Stromal cell of bone marrow (primary cell): Measurements from ENCODE around the gene COA7.
"Not testable (repeated sequence)": the region's sequence is repeated elsewhere in the genome, so short reads cannot be mapped to it uniquely, and the experiment has no call there.

Experiments used
- DNase-seq: peaks from one replicate; pipeline ENCODE4 v3.0.0-alpha.2; 2012; ENCODE audit warnings: low read depth

Gene COA7

DNA sequence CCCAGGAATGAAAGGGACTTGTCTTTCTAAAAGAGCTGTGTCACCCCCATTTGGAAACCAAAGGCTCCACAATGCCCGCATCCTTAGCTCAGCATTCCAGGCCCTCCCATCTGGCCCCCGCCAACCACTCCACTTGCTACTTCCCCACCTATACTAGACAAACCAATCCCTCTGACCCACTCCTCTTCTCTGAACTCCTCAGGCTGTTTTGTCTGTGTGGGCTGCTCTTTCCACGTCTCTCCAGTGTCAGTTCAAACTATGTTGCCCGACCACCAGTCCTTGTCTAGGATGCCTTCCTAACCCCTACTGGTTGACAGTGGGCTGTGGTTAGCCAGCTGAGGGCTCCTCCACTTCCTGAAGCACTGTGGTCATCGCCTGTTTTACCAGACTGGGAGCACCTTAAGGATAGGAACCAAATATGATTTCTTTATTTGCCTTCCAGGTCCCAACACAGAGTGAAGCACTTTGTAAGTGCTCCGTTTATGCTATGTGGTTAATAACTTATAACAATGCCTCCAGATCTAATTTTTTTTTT lies 8.1 kb upstream of the COA7 start:
- no peak for DNase-seq

GRCh38 chr1:52702886-52703787 lies 5.0 kb upstream of the COA7 start:
- peak; percentile 80 for DNase-seq

GRCh38 chr1:52695627-52696026 lies 2.5 kb downstream of the COA7 start:
- DNase-seq = no peak

DNA sequence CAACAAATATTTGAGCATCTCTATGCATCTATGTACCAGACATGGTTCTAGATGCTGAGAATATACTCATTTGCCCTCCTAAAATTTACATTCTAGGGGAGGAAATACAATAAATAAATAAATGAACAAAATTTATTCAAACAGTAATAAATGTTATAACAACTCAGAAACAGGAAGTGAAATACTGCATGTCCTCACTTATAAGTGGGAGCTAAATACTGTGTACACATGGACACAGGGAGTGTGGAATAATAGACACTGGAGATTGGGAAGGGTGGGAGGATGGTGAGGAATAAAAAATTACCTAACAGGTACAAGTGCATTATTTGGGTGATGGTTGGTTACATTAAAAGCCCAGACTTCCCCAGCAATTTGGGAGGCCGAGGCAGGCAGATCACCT lies 4.3 kb downstream of the COA7 start:
- DNase-seq = no peak

GRCh38 chr1:52693351-52693750 lies 4.8 kb downstream of the COA7 start:
- not testable (repeated sequence) for DNase-seq

- no peak for DNase-seq
These were observed 5.5 kb downstream of the COA7 start for GRCh38 chr1:52692697-52693096.

DNA sequence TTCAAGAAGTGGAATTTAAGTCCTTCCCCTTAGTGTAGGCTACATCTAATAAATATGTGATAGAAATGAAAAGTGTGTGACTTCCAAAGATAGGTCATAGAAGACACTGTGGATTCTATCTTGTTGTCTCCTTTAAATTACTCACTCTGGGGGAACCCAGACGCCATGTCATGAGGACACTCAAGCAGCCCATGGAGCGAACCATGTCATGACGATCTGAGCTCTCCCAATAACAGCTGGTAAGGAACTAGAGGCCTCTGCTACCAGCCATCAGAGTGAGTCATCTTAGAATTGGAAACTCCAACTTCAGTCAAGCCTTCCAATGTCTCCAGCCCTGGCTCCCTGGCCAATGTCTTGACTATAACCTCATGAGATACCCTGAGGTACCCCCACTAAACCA lies 6.3 kb downstream of the COA7 start:
- DNase-seq = no peak

- DNase-seq = no peak
These were observed 11.3 kb downstream of the COA7 start for GRCh38 chr1:52686830-52687229.

DNA sequence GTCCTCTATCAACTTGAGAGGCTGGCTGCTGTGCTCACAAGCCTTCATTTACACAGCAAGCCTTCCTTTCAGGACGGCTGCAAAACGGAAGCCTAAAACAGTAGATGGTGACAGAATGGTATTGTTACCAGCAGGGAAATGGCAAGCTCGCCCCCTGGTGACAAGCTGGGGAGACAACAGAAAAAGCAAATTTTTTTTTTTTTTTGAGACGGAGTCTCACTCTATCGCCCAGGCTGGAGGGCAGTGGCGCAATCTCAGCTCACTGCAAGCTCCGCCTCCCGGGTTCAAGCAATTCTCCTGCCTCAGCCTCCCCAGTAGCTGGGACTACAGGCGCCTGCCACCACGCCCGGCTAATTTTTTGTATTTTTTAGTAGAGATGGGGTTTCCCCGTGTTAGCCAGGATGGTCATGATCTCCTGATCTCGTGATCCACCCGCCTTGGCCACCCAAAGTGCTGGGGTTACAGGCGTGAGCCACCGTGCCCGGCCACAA lies 11.8 kb downstream of the COA7 start:
- DNase-seq = peak; percentile 40

GRCh38 chr1:52684545-52684944 lies 13.6 kb downstream of the COA7 start:
- no peak for DNase-seq

DNA sequence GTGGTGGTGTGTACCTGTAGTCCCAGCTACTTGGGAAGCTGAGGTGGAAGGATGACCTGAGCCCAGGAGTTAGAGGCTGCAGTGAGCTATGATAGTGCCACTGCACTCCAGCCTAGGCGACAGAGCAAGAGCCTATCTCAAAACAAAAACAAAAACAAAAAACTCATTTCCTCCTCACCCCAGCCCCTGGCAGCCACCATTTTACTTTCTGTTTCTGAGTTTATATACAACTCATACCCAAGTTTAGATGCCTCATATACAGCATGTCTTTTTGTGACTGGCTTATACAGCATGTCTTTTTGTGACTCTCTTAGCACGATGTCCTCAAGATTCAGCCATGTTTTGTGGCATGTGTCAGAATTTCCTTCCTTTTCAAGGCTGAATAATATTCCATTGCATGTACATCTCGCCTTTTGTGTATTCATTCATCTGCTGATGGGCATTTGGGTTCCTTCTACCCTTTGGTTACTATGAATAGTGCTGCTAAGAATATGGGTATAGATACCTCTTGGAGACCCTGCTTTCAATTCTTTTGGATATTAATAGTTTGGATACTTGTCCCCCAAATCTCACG lies 14.7 kb downstream of the COA7 start:
- DNase-seq = no peak

- no peak for DNase-seq
These were observed 17.0 kb downstream of the COA7 start for GRCh38 chr1:52681136-52681535.

DNA sequence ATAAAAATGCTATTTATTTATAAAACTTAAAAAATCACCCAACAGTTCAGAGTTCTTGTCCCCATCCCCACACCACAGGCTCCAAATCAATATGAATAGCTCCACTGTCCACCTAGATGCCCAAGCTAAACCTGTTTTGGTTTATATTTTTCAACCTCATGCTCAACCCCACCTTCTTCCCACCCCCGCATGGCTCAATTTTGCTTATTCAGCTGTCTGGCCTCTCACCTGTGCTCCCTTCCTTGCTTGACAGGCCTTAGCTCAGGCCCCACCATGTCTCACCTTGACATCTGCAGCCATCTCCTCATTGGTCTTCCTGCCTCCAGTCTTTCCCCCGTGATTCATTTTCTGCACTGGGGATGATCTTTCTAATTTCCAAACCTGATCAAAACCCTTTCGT lies 17.8 kb downstream of the COA7 start:
- no peak for DNase-seq

DNA sequence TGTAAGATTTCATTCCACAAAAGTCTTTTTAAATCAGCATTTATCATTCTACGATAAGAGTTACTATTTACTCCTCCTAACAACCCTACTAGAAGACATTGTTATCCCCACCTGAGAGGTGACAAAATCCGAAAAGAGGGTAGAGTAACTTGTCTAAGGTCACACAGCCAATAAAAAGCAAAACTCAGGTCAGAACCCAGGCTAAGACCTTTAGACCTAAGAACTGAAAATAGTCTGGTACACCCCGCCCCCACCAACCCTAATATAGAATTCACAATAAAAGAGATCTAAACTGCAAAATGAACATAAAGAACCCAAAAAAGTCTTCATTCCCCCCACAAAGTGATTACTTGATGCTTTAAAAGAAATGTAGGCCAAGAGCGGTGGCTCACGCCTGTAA lies 18.6 kb downstream of the COA7 start:
- DNase-seq = no peak

DNA sequence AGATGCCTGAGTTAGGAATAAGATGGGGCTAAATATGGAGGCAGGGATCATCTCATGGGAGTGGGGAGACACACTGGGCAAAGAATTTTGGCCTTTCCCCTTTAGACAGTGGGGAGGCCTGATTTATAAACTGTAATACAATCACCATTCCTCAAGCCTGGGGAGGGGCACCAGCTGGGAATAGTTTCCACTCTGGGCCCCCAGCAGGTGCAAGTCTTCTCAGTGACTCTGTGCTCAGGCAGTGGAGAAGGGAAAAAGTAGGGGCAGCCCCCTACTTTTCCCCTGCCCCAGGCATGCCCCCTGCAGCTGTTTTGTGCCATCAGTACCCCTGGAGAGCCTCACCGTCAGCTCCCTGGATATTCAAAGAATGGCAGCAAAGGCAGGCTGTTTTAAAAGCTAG lies 19.1 kb downstream of the COA7 start:
- DNase-seq = no peak

- no peak for DNase-seq
These were observed 20.9 kb downstream of the COA7 start for GRCh38 chr1:52677076-52677806.

GRCh38 chr1:52676249-52676903 lies 21.8 kb downstream of the COA7 start:
- DNase-seq = no peak

DNA sequence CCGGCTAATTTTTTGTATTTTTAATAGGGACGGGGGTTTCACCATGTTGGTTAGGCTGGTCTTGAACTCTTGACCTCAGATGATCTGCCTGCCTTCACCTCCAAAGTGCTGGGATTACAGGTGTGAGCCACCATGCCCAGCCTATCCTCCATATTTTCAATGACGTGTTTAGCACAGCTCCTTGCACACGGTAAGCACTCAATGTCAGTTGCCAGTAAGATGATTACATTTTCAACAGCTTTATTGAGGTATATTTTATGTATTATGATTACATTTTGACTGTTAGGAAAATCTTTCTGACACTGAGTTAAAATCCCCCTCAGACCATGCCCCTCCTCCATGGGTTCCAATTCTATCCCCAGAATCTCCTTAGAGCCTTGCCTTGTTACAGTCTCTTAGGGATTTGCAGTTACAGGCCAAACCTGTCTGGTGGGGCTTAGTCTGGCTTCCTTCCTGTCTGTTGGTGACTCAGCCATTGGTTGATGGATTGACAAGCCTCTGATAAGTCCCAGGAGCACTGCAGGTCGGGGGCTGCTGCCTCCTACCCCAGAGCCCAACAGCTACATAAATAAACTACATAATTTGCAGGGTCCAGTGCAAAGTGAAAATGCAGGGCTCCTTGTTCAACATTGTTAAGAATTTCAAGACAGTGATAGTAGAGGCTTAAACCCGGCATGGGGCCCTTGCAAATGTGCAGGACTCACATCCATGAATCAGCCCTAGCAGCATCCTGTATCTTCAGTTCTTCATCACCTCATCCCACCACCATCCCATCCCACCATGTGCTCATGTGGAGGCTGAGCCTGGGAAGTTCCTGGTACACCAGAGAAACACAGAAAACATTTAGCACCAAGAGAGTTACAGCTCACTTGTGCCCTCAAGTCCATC lies 23.4 kb downstream of the COA7 start:
- DNase-seq = no peak

DNA sequence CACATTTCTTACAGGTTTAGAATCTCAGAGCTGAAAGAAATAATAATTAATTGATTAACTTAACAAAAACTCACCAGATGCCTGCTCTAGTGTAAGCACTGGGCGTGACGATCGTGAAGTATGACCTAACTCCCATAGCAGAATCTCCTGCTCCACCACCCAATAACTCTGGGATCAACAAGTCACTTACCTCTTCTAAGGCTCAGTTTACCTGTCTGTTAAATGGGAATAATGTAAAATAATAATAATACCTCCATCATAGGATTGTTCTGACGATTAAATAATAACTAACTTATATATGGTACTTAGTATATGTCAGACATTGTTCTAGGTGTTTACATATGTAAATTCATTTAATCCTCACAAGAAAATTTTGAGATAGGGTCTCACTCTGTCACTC lies 24.6 kb downstream of the COA7 start:
- no peak for DNase-seq

DNA sequence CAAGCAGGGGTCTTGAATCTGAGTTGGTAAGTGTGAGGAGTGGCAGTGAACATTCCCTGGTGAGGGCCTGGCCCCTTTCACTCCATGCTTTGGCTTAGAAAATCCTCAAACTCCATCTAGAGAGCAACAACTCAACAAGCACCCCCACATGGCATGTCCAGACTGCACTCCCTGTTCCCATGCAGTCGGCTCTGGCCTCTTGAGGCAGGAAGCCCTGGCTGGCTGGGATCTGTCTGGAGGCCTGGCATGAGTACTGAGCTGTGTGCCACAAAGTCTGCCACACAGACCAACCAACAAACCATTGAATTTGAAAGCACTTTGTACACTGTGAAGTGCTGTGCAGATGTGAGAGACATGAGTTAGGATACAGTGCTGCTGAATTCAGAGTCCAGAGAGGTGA lies 25.2 kb downstream of the COA7 start:
- no peak for DNase-seq

DNA sequence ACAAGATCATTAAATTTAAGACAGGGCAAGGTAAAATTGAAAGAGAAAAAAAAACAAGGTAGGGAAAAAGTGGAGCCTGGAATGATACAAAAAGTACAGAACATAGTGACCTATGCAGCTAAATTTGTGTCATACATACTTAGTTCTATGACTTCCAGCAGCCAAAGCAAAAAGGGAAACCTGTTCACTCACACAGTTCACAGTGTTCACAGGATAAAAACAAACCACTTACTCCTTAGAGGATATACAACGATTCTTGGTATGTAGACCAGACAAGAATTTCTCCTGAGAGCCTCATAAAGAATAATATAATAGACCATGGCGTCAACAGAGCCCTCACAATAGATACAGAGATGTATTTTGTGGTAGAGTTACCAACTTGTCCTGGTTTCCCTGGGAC lies 27.5 kb downstream of the COA7 start:
- DNase-seq = no peak
